Measurements from ENCODE around the gene CDC42BPB.

DNA sequence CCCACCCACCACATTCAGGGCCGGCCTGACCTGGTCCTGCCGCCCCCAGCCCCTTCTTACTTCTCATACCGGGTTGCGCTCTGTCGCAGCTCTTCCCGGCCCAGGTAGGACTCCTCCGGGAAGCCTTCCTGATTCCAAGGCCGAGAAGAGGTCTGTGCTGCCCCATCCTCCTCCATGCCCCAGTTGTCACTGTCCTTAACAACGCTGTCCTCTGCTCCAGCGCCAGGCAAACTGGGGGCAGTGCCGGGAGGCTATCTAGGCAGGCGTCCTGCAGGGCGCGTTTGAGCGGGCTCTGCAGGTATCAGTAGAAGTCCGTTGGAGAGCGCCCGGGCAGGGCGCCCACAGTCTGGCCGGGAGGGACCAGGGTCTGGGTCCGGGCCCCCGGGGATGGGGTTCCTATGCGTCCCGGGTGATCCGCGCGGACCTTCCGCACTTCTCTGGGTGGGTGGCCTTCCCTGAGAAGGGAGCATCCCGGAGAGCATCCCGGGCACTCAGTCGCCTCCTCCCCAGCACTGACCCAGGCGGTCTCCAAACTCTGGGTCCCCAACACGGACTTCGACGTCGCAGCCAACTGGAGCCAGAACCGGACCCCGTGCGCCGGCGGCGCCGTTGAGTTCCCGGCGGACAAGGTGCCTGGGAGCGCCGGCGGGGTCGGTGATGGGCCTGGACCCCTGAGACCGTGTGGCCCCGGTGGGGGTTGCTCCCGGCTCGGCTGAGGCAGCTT, 134.0 kb downstream of the CDC42BPB start:
- TF ChIP-seq, protein P1, sequence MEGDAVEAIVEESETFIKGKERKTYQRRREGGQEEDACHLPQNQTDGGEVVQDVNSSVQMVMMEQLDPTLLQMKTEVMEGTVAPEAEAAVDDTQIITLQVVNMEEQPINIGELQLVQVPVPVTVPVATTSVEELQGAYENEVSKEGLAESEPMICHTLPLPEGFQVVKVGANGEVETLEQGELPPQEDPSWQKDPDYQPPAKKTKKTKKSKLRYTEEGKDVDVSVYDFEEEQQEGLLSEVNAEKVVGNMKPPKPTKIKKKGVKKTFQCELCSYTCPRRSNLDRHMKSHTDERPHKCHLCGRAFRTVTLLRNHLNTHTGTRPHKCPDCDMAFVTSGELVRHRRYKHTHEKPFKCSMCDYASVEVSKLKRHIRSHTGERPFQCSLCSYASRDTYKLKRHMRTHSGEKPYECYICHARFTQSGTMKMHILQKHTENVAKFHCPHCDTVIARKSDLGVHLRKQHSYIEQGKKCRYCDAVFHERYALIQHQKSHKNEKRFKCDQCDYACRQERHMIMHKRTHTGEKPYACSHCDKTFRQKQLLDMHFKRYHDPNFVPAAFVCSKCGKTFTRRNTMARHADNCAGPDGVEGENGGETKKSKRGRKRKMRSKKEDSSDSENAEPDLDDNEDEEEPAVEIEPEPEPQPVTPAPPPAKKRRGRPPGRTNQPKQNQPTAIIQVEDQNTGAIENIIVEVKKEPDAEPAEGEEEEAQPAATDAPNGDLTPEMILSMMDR (IDR thresholded peaks at IDR 0.05; ENCODE audit: low read depth, low read length), result no peak
- TF ChIP-seq EZH2phosphoT487 (IDR thresholded peaks at IDR 0.05; ENCODE audit: low read depth), result no peak

Measured in OCI-LY3 (cell line).